Measurements from ENCODE around the gene TNPO2.

DNA sequence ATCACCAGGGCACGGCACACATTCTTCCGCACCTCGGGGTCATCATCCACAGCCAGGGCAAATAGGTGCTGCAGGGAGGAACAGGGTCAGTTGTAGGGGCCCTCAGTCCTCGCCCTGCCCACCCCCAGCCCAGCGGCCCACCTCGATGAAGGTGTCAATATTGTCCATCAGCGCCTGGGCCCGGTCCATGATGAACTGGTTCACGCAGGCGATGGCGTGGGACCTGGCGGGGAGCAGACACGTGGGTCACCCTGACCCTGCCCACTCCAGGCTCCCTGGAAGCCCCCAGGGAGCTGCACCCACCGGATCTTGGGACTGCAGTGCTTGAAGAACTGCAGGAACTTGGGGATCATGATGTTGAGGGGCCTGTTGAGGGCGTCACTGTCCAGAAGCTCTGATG is 8.6 kb downstream of the TNPO2 start:
- no peak for TF ChIP-seq EZH2 (IDR thresholded peaks at IDR 0.05; ENCODE audit: borderline replicate concordance, low read depth, low read length, severe bottlenecking)
- no peak for TF ChIP-seq CTCF (IDR thresholded peaks at IDR 0.05; ENCODE audit: borderline replicate concordance, extremely low read depth, low read length, poor library complexity, severe bottlenecking)

Measured in DND-41 (cell line).